SH-SY5Y (cell line): ENCODE results near the gene PRR12.

Experiments used
- GATA2 ChIP-seq: IDR thresholded peaks from 2 replicates; pipeline ENCODE4 v1.6.1; 2011; ENCODE audit warnings: mild to moderate bottlenecking, low read depth, low read length
- GATA3 ChIP-seq: IDR thresholded peaks from 2 replicates; pipeline ENCODE4 v1.6.1; 2011; ENCODE audit warnings: low read depth, mild to moderate bottlenecking, low read length, moderate library complexity

- TF ChIP-seq GATA2 (no peak), GATA3 (no peak)
Measured at GRCh38 chr19:49669516-49669915, 78.5 kb downstream of the PRR12 start.
